CD4-positive, alpha-beta memory T cell (primary cell): ENCODE data around the gene SAMD9. TPM values are rescaled to one million over a fixed set of nuclear protein-coding genes. Genes with fewer than 3 reads are reported as not detected.
"Not testable (repeated sequence)": the region's sequence is repeated elsewhere in the genome, so short reads cannot be mapped to it uniquely, and the experiment has no call there.

ENCODE experiments used
- CTCF ChIA-PET: fragments of 350-600 bp; sonication (Branson Sonifier 250); formaldehyde crosslinking; loops from one replicate; lab custom pipeline; 2021; ENCODE audit warnings: inconsistent platforms; ENCODE audit not compliant: partially characterized antibody; lab: Charles Lee
- POLR2A ChIA-PET: fragments of 350-600 bp; sonication (Branson Sonifier 250); formaldehyde crosslinking; loops from one replicate; lab custom pipeline; 2021; ENCODE audit not compliant: partially characterized antibody; lab: Charles Lee
- DNase-seq, 5 donors: peaks; one replicate each; pipeline versions ENCODE4 v3.0.0 to v3.0.0-alpha.2; 2020 to 2022; ENCODE audit warnings: mixed read lengths in 1 of 5
- H3K27ac ChIP-seq: one replicate; pipeline ENCODE4 v1.7.0; 2013; ENCODE audit warnings: low read depth, low read length
- H3K27me3 ChIP-seq: 2 replicates; pipeline ENCODE4 v1.7.0; 2013; ENCODE audit warnings: mild to moderate bottlenecking, low read length, moderate library complexity; ENCODE audit not compliant: insufficient read depth
- H3K36me3 ChIP-seq: 2 replicates; pipeline ENCODE4 v1.7.0; 2013; ENCODE audit warnings: mild to moderate bottlenecking, low read length, moderate library complexity; ENCODE audit not compliant: insufficient read depth
- H3K4me1 ChIP-seq: 2 replicates; pipeline ENCODE4 v1.7.0; 2013; ENCODE audit warnings: mild to moderate bottlenecking, low read length, moderate library complexity; ENCODE audit not compliant: insufficient read depth
- H3K4me3 ChIP-seq, 2 donors: one replicate each; pipeline ENCODE4 v1.7.0; 2013; ENCODE audit warnings: low read length in 2 of 2, mild to moderate bottlenecking in 1 of 2
- H3K9me3 ChIP-seq, 2 donors: one replicate each; pipeline ENCODE4 v1.7.0; 2013; ENCODE audit warnings: low read length in 2 of 2, control low read depth in 1 of 2; ENCODE audit not compliant: control insufficient read depth in 1 of 2
- H3K27ac Mint-ChIP-seq, 7 donors: one replicate each; pipeline ENCODE4 v1.8.0; 2020 to 2021; ENCODE audit warnings: mixed read lengths in 7 of 7, mild to moderate bottlenecking in 6 of 7, inconsistent platforms in 3 of 7, moderate library complexity in 3 of 7
- H3K27me3 Mint-ChIP-seq, 2 donors: one replicate each; pipeline ENCODE4 v1.8.0; 2020 to 2021; ENCODE audit warnings: mixed read lengths in 2 of 2
- H3K36me3 Mint-ChIP-seq, 2 donors: one replicate each; pipeline ENCODE4 v1.8.0; 2020 to 2021; ENCODE audit warnings: mixed read lengths in 2 of 2, inconsistent platforms in 1 of 2, mild to moderate bottlenecking in 1 of 2
- H3K4me1 Mint-ChIP-seq, 4 donors: one replicate each; pipeline ENCODE4 v1.8.0; 2020 to 2021; ENCODE audit warnings: mixed read lengths in 4 of 4, mild to moderate bottlenecking in 1 of 4
- H3K4me3 Mint-ChIP-seq, 8 donors: one replicate each; pipeline ENCODE4 v1.8.0; 2020 to 2021; ENCODE audit warnings: mixed read lengths in 8 of 8, mild to moderate bottlenecking in 7 of 8, moderate library complexity in 6 of 8, inconsistent platforms in 3 of 8
- H3K9me3 Mint-ChIP-seq, 8 donors: one replicate each; pipeline ENCODE4 v1.8.0; 2020 to 2021; ENCODE audit warnings: mixed read lengths in 8 of 8, mild to moderate bottlenecking in 5 of 8, inconsistent platforms in 3 of 8, moderate library complexity in 1 of 8
- intact Hi-C: fragments of 100-400 bp; cut with micrococcal nuclease; formaldehyde crosslinking; loops from one replicate; pipeline ENCODE4 v1.15.1; 2023
- polyA plus RNA-seq, 2 donors: library from polyadenylated mRNA; unstranded; fragments of 300-500 nt; fragmentation: Illumina TruSeq; gene quantifications; one replicate each; pipeline ENCODE4 v1.2.3, GENCODE V29; 2021
- total RNA-seq, 2 experiments: library from RNA; stranded (reverse); gene quantifications; one replicate each; pipeline ENCODE4 v1.2.3, GENCODE V29; 2021

The SAMD9 gene
- total and polyA plus RNA-seq, 4 experiments from 2014 or later, result 13.3 to 56.6 (median 39.5) TPM

DNA sequence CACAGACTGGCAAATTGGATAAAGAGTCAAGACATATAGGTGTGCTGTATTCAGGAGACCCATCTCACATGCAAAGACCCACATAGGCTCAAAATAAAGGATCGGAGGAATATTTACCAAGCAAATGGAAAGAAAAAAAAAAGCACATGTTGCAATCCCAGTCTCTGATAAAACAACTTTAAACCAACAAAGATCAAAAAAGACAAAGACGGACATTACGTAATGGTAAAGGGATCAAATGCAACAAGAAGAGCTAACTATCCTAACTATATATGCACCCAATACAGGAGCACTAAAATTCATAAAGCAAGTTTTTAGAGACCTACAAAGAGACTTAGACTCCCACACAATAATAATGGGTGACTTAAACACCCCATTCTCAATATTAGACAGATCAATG is 5.8 kb upstream of the SAMD9 start:
- Mint-ChIP-seq H3K9me3 (peaks cover 4 to 69% (median 54%) of the 10 kb centered on the region in 8 donors), H3K36me3 (peaks cover 18 to 38% of the 10 kb centered on the region in 2 donors)

GRCh38 chr7:93120592-93121549 is 3.1 kb upstream of the SAMD9 start:
- ChIA-PET CTCF (interaction anchor here (1.3 kb wide), 1 partner anchor 107 kb away, joined by 5 read pairs; no protein-coding TSS in a partner anchor), POLR2A (interaction anchor here (1.2 to 2.6 kb wide), 2 partner anchors 19 to 111 kb away, joined by 3 to 5 read pairs; no protein-coding TSS in a partner anchor)
- H3K27ac ChIP-seq, result no peak overlapping the region
- peaks cover 15 to 31% (median 24%) of the 10 kb centered on the region in 4 donors for H3K4me1 Mint-ChIP-seq
- no peaks in the 10 kb centered on the region for H3K27me3 Mint-ChIP-seq
- H3K4me1 ChIP-seq, result peaks cover 22% of the 10 kb centered on the region
- intact Hi-C loops, result no loop called here
- peaks cover 28 to 41% of the 10 kb centered on the region in 2 donors for H3K36me3 Mint-ChIP-seq
- no peak overlapping the region for H3K4me3 ChIP-seq
- no peaks in the 10 kb centered on the region for H3K36me3 ChIP-seq
- no peak for DNase-seq
- no peaks in the 10 kb centered on the region for H3K27me3 ChIP-seq
- peak overlapping the region in 1 of 7 donors; percentile 15 for H3K27ac Mint-ChIP-seq
- H3K4me3 Mint-ChIP-seq, result no peak overlapping the region
- H3K9me3 ChIP-seq, result no peaks in the 10 kb centered on the region
- peaks cover 2 to 43% (median 34%) of the 10 kb centered on the region in 8 donors for H3K9me3 Mint-ChIP-seq

More for the DNA sequence above, 5.8 kb upstream of the SAMD9 start:
- DNase-seq, H3K36me3 ChIP-seq, H3K27me3 Mint-ChIP-seq, H3K4me3 ChIP-seq, CTCF ChIA-PET, H3K4me1 Mint-ChIP-seq, H3K9me3 ChIP-seq, H3K27me3 ChIP-seq, H3K27ac ChIP-seq, H3K27ac Mint-ChIP-seq, intact Hi-C loops, POLR2A ChIA-PET, H3K4me3 Mint-ChIP-seq, H3K4me1 ChIP-seq: not testable (repeated sequence)

- Histone ChIP-seq H3K4me1 (peaks cover 37% of the 10 kb centered on the region), H3K4me3 (no peak overlapping the region), H3K27ac (no peak overlapping the region), H3K36me3 (no peaks in the 10 kb centered on the region), H3K27me3 (no peaks in the 10 kb centered on the region), H3K9me3 (no peaks in the 10 kb centered on the region)
- ChIA-PET CTCF (interaction anchor here (1.3 kb wide), 1 partner anchor 109 kb away, joined by 5 read pairs; no protein-coding TSS in a partner anchor), POLR2A (interaction anchor here (1.2 to 2.7 kb wide), 3 partner anchors 18 to 113 kb away, joined by 3 to 24 read pairs (median 5); partner anchors contain the start of gene VPS50)
- no peaks in the 10 kb centered on the region for H3K27me3 Mint-ChIP-seq
- peak overlapping the region in 6 of 7 donors; percentile 16 to 86 (median 60) for H3K27ac Mint-ChIP-seq
- H3K9me3 Mint-ChIP-seq, result peaks cover under 1 to 39% (median 23%) of the 10 kb centered on the region in 8 donors
- intact Hi-C loops, result loop anchor here (2.0 to 5.0 kb wide), 5 partner anchors 497 to 1237 kb away; partner anchors contain the start of genes CYP51A1, FAM133B, MTERF1 and PEX1
- no peak for DNase-seq
- H3K4me1 Mint-ChIP-seq, result peaks cover 28 to 47% (median 39%) of the 10 kb centered on the region in 4 donors
- peak overlapping the region in 2 of 8 donors; percentile 9 to 22 for H3K4me3 Mint-ChIP-seq
- H3K36me3 Mint-ChIP-seq, result peaks cover 31 to 43% of the 10 kb centered on the region in 2 donors
Observed at GRCh38 chr7:93119191-93119905, 1.6 kb upstream of the SAMD9 start.

DNA sequence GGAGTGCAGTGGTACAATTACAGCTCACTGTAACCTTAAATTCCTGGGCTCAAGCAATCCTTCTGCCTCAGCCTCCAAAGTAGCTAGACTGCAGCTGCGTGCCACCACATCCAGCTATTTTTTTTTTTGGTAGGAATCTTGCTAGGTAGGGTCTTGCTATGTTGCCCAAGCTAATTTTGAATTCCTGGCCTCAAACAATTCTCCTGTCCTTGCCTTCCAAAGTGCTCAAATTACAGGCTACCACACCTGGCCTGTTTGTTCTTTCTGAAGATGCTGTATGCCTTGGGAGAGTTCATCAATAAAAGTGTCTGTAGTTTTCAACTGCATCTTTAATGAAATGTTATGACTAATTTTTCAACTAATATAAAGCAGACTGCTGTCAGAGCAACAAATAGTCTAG is 452 bp downstream of the SAMD9 start:
- Histone ChIP-seq H3K27me3 (no peaks in the 10 kb centered on the region), H3K4me1 (peaks cover 37% of the 10 kb centered on the region), H3K9me3 (no peaks in the 10 kb centered on the region), H3K27ac (peak overlapping the region; percentile 75), H3K36me3 (no peaks in the 10 kb centered on the region), H3K4me3 (peak overlapping the region; percentile 65 to 96)
- Mint-ChIP-seq H3K36me3 (peaks cover 47 to 48% of the 10 kb centered on the region in 2 donors), H3K4me3 (peak overlapping the region; percentile 88 to 94 (median 91)), H3K9me3 (peaks cover 0 to 39% (median 21%) of the 10 kb centered on the region in 8 donors), H3K27ac (peak overlapping the region; percentile 80 to 96 (median 95)), H3K27me3 (no peaks in the 10 kb centered on the region), H3K4me1 (peaks cover 36 to 66% (median 54%) of the 10 kb centered on the region in 4 donors)
- peak in 1 of 5 donors; percentile 14 for DNase-seq
- ChIA-PET CTCF (interaction anchor here (0.6 to 3.1 kb wide), 7 partner anchors 15 to 693 kb away, joined by 3 to 19 read pairs (median 5); partner anchors contain the start of genes FAM133B, HEPACAM2, PEX1 and RBM48), POLR2A (interaction anchor here (0.6 to 2.7 kb wide), 15 partner anchors 9 to 1177 kb away, joined by 3 to 27 read pairs (median 4); partner anchors contain the start of genes AKAP9, FAM133B, PEX1 and RBM48)
- intact Hi-C loops, result loop anchor here (1.0 to 5.0 kb wide), 5 partner anchors 213 to 1235 kb away; partner anchors contain the start of genes FAM133B and MTERF1

GRCh38 chr7:93115796-93116195 is 2.0 kb downstream of the SAMD9 start:
- peak overlapping the region; percentile 62 to 96 (median 90) for H3K27ac Mint-ChIP-seq
- H3K36me3 ChIP-seq, result no peaks in the 10 kb centered on the region
- intact Hi-C loops, result loop anchor here (2.0 to 5.0 kb wide), 4 partner anchors 283 to 1233 kb away; partner anchors contain the start of genes FAM133B and MTERF1
- no peaks in the 10 kb centered on the region for H3K9me3 ChIP-seq
- CTCF ChIA-PET, result interaction anchor here (3.1 kb wide), 1 partner anchor 112 kb away, joined by 19 read pairs; the partner anchor contains the start of gene HEPACAM2
- H3K4me3 ChIP-seq, result peak overlapping the region in 1 of 2 donors; percentile 65
- H3K27ac ChIP-seq, result peak overlapping the region; percentile 75
- no peaks in the 10 kb centered on the region for H3K27me3 ChIP-seq
- POLR2A ChIA-PET, result no interaction called here
- H3K27me3 Mint-ChIP-seq, result no peaks in the 10 kb centered on the region
- DNase-seq, result no peak
- peaks cover 62 to 63% of the 10 kb centered on the region in 2 donors for H3K36me3 Mint-ChIP-seq
- H3K4me1 Mint-ChIP-seq, result peaks cover 37 to 81% (median 61%) of the 10 kb centered on the region in 4 donors
- peaks cover 37% of the 10 kb centered on the region for H3K4me1 ChIP-seq
- peaks cover 0 to 50% (median 35%) of the 10 kb centered on the region in 8 donors for H3K9me3 Mint-ChIP-seq
- H3K4me3 Mint-ChIP-seq, result peak overlapping the region; percentile 88 to 94 (median 91)

DNA sequence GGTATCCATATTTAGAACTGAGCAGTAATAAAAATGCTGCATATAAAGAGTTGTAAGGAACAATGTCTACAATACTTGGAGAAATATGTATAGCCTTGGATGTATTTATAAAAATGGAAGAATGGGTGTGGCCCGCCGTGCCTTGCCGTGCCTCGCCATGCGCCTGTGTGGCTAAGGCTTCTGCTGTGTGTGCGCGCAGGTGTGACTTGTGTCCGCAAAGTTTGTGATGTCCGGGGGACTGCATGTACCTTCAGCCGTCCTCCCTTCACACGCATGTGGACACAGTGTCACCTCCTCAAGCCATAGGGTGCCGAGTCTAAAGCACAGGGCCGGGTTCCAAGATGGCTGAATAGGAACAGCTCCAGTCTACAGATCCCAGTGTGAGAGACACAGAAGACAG is 9.8 kb downstream of the SAMD9 start:
- H3K27me3 ChIP-seq, result no peaks in the 10 kb centered on the region
- H3K9me3 Mint-ChIP-seq, result peaks cover 2 to 99% (median 90%) of the 10 kb centered on the region in 8 donors
- H3K4me1 ChIP-seq, result no peaks in the 10 kb centered on the region
- ChIA-PET CTCF (no interaction called here), POLR2A (no interaction called here)
- H3K9me3 ChIP-seq, result peaks cover 11 to 47% of the 10 kb centered on the region in 2 donors
- H3K36me3 ChIP-seq, result peaks cover 50% of the 10 kb centered on the region
- no peak overlapping the region for H3K4me3 Mint-ChIP-seq
- intact Hi-C loops, result no loop called here
- H3K27me3 Mint-ChIP-seq, result no peaks in the 10 kb centered on the region
- peaks cover 10 to 32% (median 17%) of the 10 kb centered on the region in 4 donors for H3K4me1 Mint-ChIP-seq
- H3K36me3 Mint-ChIP-seq, result peaks cover 86 to 94% of the 10 kb centered on the region in 2 donors
- H3K27ac Mint-ChIP-seq, result no peak overlapping the region
- no peak for DNase-seq
- H3K4me3 ChIP-seq, result no peak overlapping the region
- H3K27ac ChIP-seq, result no peak overlapping the region
